ENCODE results near the gene CIDEB. TPM values are rescaled to one million over a fixed set of nuclear protein-coding genes. Genes with fewer than 3 reads are reported as not detected.
A peak's percentile ranks its signal among the peaks of the same experiment; 100 is the strongest.

The CIDEB gene
- total and polyA plus RNA-seq, 2 donors (not counting 1 experiment from before 2014, with no cell fraction given): 26.2 to 32.8 TPM

GRCh38 chr14:24331731-24332267 lies 24.0 kb upstream of the CIDEB start:
- H3K4me3 Mint-ChIP-seq: peak overlapping the region; percentile 93
- peaks cover 44% of the 10 kb centered on the region for H3K4me1 Mint-ChIP-seq
- peaks cover 0 to 9% (median 0%) of the 10 kb centered on the region in 3 donors for H3K9me3 ChIP-seq (ENCODE audit: control extremely low read depth in 1 of 3, control insufficient read depth in 2 of 3, insufficient read depth in 1 of 3, low read length in 2 of 3)
- peak overlapping the region; percentile 88 for H3K4me2 ChIP-seq (replicated peaks; ENCODE audit: low read depth, low read length, poor library complexity, severe bottlenecking)
- intact Hi-C loops (cut with micrococcal nuclease): loop anchor here (1.0 to 10.0 kb wide), 7 partner anchors 9 to 343 kb away; partner anchors contain the start of genes LTB4R and RABGGTA
- no peak for DNase-seq
- no peak overlapping the region for H3K9ac ChIP-seq (ENCODE audit: low read length)
- H2AFZ ChIP-seq (ENCODE audit: insufficient read depth, low read depth, low read length, poor library complexity, severe bottlenecking): no peak overlapping the region
- H3K79me2 ChIP-seq (ENCODE audit: control insufficient read depth, insufficient read depth, low read length): peaks cover 4% of the 10 kb centered on the region
- POLR2A ChIA-PET: interaction anchor here (0.7 to 3.5 kb wide), 8 partner anchors 20 to 110 kb away, joined by 3 to 42 read pairs (median 4); partner anchors contain the start of genes CBLN3, KHNYN and TINF2
- peaks cover 12% of the 10 kb centered on the region for H4K20me1 ChIP-seq (ENCODE audit: control insufficient read depth, insufficient read depth, low read length, poor library complexity, severe bottlenecking)
- no peaks in the 10 kb centered on the region for H3K9me3 Mint-ChIP-seq (ENCODE audit: insufficient read depth)
- peak overlapping the region in 2 of 5 experiments; percentile 37 for H3K4me3 ChIP-seq (ENCODE audit: control extremely low read depth in 1 of 5, extremely low read depth in 1 of 5, insufficient read depth in 1 of 5, low read depth in 2 of 5, low read length in 4 of 5)
- H3K36me3 ChIP-seq (replicated peaks in 1 of 2; ENCODE audit: control extremely low read depth in 1 of 2, control insufficient read depth in 1 of 2, extremely low read depth in 1 of 2, insufficient read depth in 2 of 2, low read length in 1 of 2): peaks cover 0 to 8% of the 10 kb centered on the region in 2 experiments
- ATAC-seq (ENCODE audit: low read depth): no peak
- peaks cover 42 to 47% of the 10 kb centered on the region in 2 donors for H3K4me1 ChIP-seq (ENCODE audit: control insufficient read depth in 2 of 2, insufficient read depth in 2 of 2, low read length in 2 of 2)
- WGBS (ENCODE audit: insufficient coverage): 45% methylated on average over 26 of the region's 26 CpGs
- H3K27me3 Mint-ChIP-seq: peaks cover 17% of the 10 kb centered on the region
- no peak overlapping the region for H3K27ac ChIP-seq (ENCODE audit: low read length in 2 of 2)
- CTCF ChIA-PET: interaction anchor here (0.7 to 16.1 kb wide), 21 partner anchors 9 to 274 kb away, joined by 3 to 650 read pairs (median 13); partner anchors contain the start of genes CBLN3, CIDEB, DHRS1 and KHNYN
- H3K27ac Mint-ChIP-seq: peak overlapping the region; percentile 76
- peaks cover 0 to 33% (median 19%) of the 10 kb centered on the region in 4 experiments for H3K27me3 ChIP-seq (replicated peaks in 1 of 4; ENCODE audit: control extremely low read depth in 1 of 4, control insufficient read depth in 3 of 4, insufficient read depth in 4 of 4, low read length in 3 of 4)
- TF ChIP-seq, protein P1, sequence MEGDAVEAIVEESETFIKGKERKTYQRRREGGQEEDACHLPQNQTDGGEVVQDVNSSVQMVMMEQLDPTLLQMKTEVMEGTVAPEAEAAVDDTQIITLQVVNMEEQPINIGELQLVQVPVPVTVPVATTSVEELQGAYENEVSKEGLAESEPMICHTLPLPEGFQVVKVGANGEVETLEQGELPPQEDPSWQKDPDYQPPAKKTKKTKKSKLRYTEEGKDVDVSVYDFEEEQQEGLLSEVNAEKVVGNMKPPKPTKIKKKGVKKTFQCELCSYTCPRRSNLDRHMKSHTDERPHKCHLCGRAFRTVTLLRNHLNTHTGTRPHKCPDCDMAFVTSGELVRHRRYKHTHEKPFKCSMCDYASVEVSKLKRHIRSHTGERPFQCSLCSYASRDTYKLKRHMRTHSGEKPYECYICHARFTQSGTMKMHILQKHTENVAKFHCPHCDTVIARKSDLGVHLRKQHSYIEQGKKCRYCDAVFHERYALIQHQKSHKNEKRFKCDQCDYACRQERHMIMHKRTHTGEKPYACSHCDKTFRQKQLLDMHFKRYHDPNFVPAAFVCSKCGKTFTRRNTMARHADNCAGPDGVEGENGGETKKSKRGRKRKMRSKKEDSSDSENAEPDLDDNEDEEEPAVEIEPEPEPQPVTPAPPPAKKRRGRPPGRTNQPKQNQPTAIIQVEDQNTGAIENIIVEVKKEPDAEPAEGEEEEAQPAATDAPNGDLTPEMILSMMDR (IDR thresholded peaks at IDR 0.05): no peak
- no peak for TF ChIP-seq EZH2 (IDR thresholded peaks at IDR 0.05; ENCODE audit: borderline replicate concordance, insufficient read depth, low read depth, low read length, poor library complexity, severe bottlenecking)

Measured in B cell (primary cell).